HAP-1 (cell line): ENCODE data around the gene HECTD1.
"Not testable (repeated sequence)": the region's sequence is repeated elsewhere in the genome, so short reads cannot be mapped to it uniquely, and the experiment has no call there.

Source experiments
- DNase-seq, 2 experiments: peaks; one replicate each; pipeline ENCODE4 v3.0.0-alpha.2; 2016 to 2020; ENCODE audit warnings: low spot score in 2 of 2
- H3K27me3 ChIP-seq: fragments of 250-450 bp; sonication (Bioruptor Pico); 2 replicates; pipeline ENCODE4 v1.5.1; 2020; ENCODE audit warnings: low read depth, mild to moderate bottlenecking, moderate library complexity
- H3K36me3 ChIP-seq: fragments of 250-450 bp; sonication (Bioruptor Pico); replicated peaks from 2 replicates; pipeline ENCODE4 v1.5.1; 2020; ENCODE audit warnings: mild to moderate bottlenecking
- H3K4me1 ChIP-seq: fragments of 250-450 bp; sonication (Bioruptor Pico); 2 replicates; pipeline ENCODE4 v1.5.1; 2020; ENCODE audit warnings: mild to moderate bottlenecking
- H3K4me3 ChIP-seq: fragments of 250-450 bp; sonication (Bioruptor Pico); 2 replicates; pipeline ENCODE4 v1.5.1; 2020; ENCODE audit warnings: mild to moderate bottlenecking, moderate library complexity
- H3K9me3 ChIP-seq: fragments of 250-450 bp; sonication (Bioruptor Pico); 2 replicates; pipeline ENCODE4 v1.5.1; 2020; ENCODE audit warnings: mild to moderate bottlenecking, moderate library complexity
- in situ Hi-C: fragments of 300-500 bp; cut with MboI; formaldehyde crosslinking; loops from 3 replicates; pipeline ENCODE4 v1.14.3; 2020; ENCODE audit warnings: low sequenced_read_pairs, inconsistent platforms, mixed read lengths

Gene HECTD1

DNA sequence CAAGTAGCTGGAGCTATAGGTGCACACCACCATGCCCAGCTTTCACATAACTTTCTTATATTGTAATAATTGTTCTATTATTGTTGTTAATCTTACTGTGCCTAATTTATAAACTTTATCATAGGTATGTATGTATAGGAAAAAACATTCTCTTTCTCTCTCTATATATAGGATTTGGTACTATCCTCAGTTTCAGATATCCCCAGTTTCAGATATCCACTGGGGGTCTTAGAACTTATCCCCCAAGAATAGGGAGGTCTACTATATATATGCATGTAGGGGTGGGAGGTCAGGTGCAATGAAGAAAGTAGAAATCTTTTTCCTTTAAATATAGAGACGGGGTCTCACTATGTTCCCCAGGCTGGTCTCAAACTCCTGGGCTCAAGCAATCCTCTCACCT lies 110.5 kb downstream of the HECTD1 start:
- in situ Hi-C loops = no loop called here
- Histone ChIP-seq H3K4me1 (peaks cover under 1% of the 10 kb centered on the region; the same call in 1 of the 2 replicates), H3K36me3 (peaks cover 36% of the 10 kb centered on the region), H3K27me3 (no peaks in the 10 kb centered on the region), H3K9me3 (no peaks in the 10 kb centered on the region), H3K4me3 (no peak overlapping the region)
- DNase-seq = no peak

DNA sequence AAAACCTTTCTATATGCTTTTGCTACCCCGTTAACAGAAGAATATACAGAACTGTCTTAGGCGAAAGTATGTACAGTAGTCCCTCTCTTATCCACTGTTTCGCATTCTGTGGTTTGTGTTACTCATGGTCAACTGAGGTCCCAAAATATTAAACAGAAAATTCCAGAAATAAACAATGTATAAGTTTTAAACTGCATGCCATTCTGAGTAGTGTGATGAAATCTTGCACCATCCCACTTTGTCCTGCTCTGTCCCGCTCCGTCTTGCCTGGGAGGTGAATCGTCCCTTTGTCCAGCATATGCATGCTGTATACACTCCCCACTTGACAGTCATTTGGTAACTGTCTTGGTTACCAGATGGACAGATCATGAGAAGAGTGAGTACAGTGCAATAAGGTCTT lies 111.3 kb downstream of the HECTD1 start:
- H3K27me3 ChIP-seq = no peaks in the 10 kb centered on the region
- H3K4me1 ChIP-seq = peaks cover 5% of the 10 kb centered on the region
- in situ Hi-C loops = no loop called here
- no peaks in the 10 kb centered on the region for H3K9me3 ChIP-seq
- DNase-seq = no peak
- H3K36me3 ChIP-seq = peaks cover 28% of the 10 kb centered on the region
- no peak overlapping the region for H3K4me3 ChIP-seq

DNA sequence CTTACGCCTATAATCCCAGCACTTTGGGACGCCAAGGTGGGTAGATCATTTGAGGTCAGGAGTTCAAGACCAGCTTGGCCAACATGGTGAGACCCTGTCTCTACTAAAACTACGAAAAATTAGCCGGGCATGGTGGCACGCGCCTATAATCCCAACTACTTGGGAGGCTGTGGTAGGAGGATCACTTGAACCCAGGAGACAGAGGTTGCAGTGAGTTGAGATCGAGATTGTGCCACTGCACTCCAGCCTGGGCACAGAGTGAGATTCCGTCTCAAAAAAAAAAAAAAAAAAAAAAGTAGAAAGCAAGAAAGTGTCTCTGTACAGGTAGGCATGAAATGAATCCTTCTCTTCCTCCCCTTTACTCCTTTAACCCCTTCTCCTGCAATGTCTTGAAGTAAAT lies 111.8 kb downstream of the HECTD1 start:
- DNase-seq, H3K27me3 ChIP-seq, H3K4me3 ChIP-seq, H3K4me1 ChIP-seq, H3K9me3 ChIP-seq, in situ Hi-C loops: not testable (repeated sequence)
- peaks cover 24% of the 10 kb centered on the region for H3K36me3 ChIP-seq

DNA sequence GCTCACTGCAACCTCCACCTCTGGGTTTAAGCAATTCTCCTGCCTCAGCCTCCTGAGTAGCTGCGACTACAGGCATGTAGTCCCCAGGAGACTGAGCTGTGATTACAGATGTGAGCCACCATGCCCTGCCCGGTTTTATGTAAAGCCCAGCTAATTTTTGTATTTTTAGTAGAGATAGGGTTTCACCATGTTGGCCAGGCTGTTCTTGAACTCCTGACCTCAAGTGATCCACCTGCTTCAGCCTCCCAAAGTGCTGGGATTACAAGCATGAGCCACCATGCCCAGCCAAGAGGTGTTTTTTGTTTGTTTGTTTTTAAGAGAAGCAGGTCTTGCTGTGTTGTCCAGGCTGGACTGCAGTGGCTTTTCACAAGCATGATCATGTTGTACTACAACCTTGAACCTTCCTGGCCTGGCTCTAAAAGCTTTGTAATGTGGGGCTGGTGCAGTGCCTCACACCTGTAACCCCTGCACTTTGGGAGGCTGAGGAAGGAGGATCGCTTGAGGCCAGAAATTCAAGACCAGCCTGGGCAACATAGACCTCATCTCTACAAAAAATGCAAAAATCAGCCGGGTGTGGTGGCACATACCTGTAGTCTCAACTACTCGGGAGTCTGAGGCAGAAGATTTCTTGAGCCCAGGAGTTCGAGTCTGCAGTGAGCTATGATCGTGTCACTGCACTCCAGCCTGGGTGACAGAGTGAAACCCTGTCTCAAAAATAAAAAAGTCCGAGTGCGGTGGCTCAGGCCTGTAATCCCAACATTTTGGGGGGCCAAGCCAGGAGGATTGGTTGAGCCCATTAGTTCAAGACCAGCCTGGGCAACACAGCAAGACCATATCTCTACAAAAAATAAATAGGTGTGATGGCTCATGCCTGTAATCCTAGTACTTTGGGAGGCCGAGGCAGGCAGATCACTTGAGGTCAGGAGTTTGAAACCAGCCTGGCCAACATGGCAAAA lies 113.4 kb downstream of the HECTD1 start:
- H3K27me3 ChIP-seq, DNase-seq, H3K9me3 ChIP-seq, in situ Hi-C loops, H3K4me3 ChIP-seq: not testable (repeated sequence)
- Histone ChIP-seq H3K36me3 (peaks cover 11% of the 10 kb centered on the region; the same call in 1 of the 2 replicates), H3K4me1 (peaks cover 13% of the 10 kb centered on the region)

DNA sequence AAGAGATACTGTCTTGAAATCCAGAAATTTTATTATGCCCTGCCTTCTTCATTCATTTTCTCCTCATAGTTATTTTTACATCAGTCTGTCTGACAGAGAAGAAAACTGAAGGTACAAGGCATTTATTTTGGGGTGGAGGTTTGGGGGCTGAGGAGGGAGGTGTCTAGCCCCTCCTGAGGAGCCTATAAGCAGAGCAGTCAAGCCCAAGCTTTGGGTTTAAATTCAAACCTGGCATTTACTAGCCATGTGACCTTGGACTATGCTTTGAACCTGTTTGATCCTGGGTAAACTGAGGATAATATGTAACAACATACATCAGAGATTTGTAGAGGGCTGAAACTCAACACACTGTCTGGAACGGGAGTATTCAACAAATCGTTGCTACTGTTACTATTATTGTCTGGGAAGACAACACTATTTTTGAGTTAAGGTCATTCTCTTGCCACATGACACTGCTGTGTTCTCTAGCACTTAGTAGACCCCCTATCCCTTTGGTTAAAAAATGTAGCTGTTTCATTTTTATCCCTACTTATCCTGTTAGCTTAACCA lies 115.4 kb downstream of the HECTD1 start:
- peaks cover 13% of the 10 kb centered on the region for H3K4me1 ChIP-seq
- no peaks in the 10 kb centered on the region for H3K9me3 ChIP-seq
- H3K4me3 ChIP-seq = no peak overlapping the region
- no peak for DNase-seq
- H3K27me3 ChIP-seq = no peaks in the 10 kb centered on the region
- no peaks in the 10 kb centered on the region for H3K36me3 ChIP-seq
- in situ Hi-C loops = no loop called here

DNA sequence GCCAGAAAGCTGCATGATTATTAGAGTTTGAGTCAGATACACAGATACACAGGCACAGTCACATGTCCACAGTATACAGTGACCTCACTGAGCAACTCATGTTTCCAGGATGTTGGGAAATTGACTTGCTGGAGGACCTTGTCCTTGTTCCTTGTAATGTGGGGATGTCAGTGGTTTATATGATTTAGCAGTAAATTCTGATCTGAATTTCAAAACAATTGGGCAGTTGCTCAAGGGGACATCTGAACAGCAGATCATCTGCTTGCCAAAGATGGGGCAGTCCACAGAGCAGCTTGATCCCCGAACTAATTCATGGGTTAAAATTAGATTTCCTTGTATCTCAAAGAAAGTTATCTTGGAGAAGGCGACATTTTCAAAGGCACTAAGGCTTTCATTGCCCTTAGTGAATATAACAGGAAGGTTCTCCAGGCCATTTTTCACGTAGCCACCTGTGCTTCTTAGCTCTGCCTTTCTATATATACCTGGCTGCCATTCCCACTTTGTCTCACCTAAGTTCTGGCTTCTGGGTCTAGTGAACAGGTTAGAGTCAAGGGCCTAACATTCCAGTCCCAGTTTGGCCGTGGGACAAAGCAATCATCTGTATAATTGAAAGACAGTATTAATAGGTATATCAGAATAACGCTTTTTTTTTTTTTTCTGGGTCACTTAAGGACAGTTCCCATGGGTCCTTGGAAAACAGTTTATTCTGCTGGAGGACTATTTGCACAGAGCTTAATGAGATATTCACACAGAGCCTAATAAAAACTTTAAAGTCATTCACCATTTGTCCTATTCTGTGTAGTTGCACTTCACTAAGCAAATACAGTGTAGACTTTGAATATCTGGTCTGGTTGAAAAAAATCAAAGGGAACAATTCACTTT lies 116.5 kb downstream of the HECTD1 start:
- no peaks in the 10 kb centered on the region for H3K36me3 ChIP-seq
- in situ Hi-C loops = no loop called here
- peaks cover 13% of the 10 kb centered on the region for H3K4me1 ChIP-seq
- no peak overlapping the region for H3K4me3 ChIP-seq
- DNase-seq = peak; percentile 18 to 73
- no peaks in the 10 kb centered on the region for H3K27me3 ChIP-seq
- no peaks in the 10 kb centered on the region for H3K9me3 ChIP-seq

DNA sequence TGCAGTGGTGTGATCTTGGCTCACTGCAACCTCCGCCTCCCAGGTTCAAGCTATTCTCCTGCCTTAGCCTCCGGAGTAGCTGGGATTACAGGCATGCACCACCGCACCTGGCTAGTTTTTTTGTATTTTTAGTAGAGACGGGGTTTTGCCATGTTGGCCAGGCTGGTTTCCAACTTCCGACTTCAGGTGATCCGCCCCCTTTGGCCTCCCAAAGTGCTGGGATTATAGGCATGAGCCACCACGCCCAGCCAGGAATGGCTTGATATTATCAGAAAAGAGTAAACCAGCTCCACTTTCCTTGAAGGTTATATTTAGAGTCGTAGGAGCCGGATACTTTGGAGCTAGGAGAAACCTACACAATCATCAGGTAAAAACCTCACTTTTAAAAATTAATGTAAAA lies 121.1 kb downstream of the HECTD1 start:
- not testable (repeated sequence) for H3K9me3 ChIP-seq, H3K4me1 ChIP-seq, H3K4me3 ChIP-seq, H3K36me3 ChIP-seq, H3K27me3 ChIP-seq, DNase-seq
- in situ Hi-C loops = loop anchor here (10.0 kb wide), 1 partner anchor 102 kb away; no protein-coding TSS in a partner anchor

DNA sequence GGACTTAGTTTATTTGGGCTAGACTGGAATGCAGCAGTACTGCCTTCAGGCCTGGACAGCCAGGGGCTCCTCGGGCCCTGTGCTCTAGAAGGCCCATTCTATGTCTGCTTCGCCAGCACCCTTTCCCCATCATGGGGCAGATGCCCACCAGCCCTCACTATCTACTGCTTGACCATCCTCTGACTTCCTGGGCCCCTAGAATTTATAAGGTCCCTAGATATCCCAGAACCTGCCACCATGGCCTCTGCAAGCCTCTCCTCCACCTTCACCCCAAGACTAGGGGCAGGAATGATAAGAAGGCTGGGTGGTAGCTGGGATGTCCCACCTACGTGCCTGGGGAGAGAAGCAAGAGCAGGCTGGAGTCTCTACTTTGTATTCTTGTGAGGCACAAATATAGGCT lies 122.6 kb downstream of the HECTD1 start:
- Histone ChIP-seq H3K9me3 (no peaks in the 10 kb centered on the region), H3K4me1 (no peaks in the 10 kb centered on the region; the same call in 1 of the 2 replicates), H3K36me3 (no peaks in the 10 kb centered on the region), H3K27me3 (no peaks in the 10 kb centered on the region), H3K4me3 (no peak overlapping the region)
- no peak for DNase-seq
- in situ Hi-C loops = loop anchor here (10.0 kb wide), 1 partner anchor 100 kb away; no protein-coding TSS in a partner anchor

DNA sequence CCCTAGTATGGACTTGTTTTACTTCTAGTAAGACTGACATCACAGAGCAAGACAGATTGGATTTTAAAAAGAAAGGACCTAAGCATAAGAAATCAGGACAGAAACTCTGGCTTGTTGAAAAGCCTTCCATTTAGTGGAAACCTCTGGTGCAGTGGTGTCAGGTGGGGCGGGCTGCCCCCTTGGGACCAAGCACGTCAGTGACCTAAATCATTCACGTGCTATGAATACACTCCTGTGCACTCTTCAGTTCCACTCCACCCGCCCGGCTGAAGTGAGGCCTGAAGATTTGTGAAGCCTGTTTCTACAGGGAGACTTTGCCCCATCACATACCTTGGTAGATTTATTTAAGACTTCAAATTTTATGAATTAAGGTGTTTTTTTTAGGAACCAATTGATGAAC lies 123.2 kb downstream of the HECTD1 start:
- Histone ChIP-seq H3K27me3 (no peaks in the 10 kb centered on the region), H3K4me1 (no peaks in the 10 kb centered on the region; the same call in 1 of the 2 replicates), H3K9me3 (no peaks in the 10 kb centered on the region), H3K4me3 (no peak overlapping the region), H3K36me3 (no peaks in the 10 kb centered on the region)
- DNase-seq = peak in 1 of 2 experiments; percentile 18
- in situ Hi-C loops = loop anchor here (10.0 kb wide), 1 partner anchor 100 kb away; no protein-coding TSS in a partner anchor

DNA sequence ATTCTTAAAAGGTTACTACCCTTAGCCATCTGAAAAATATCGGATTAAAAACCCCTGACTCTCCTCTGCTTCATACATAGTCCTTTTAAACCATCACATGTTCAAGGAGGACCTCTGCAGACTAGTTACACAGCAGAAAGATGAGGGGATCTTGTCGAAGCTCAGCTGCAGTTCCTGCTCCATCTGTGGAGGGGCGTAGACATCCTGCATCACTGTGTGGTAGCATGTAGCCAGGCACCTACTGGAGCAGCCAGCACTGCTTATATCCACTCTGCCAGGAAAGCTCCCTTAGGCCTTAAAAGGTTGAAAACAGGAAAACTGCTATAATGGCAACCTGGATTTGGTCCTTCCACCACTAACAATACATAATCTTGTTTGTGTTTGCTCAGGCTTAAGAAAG lies 123.8 kb downstream of the HECTD1 start:
- no peak overlapping the region for H3K4me3 ChIP-seq
- no peaks in the 10 kb centered on the region for H3K27me3 ChIP-seq
- in situ Hi-C loops = loop anchor here (10.0 kb wide), 1 partner anchor 99 kb away; no protein-coding TSS in a partner anchor
- H3K9me3 ChIP-seq = no peaks in the 10 kb centered on the region
- H3K4me1 ChIP-seq = no peaks in the 10 kb centered on the region; the same call in 1 of the 2 replicates
- H3K36me3 ChIP-seq = no peaks in the 10 kb centered on the region
- no peak for DNase-seq

DNA sequence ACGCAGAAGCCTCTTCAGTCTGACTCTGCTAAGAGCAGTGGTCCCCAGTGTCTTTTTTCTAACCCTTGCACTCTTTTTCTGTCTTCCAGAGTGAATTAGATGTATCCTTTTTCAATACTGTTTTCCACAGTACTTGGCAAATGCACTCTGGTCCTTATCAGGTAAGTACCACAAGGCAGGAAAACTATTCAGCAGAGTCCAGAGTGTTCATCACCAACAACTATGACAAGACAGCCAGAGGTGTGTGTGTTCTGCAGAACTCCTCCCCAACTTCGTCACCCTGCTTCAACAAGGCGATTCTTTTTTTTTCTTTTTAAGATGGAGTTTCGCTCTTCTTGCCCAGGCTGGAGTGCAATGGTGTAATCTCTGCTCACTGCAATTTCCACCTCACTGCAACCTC lies 127.1 kb downstream of the HECTD1 start:
- H3K27me3 ChIP-seq = no peaks in the 10 kb centered on the region
- H3K36me3 ChIP-seq = no peaks in the 10 kb centered on the region
- in situ Hi-C loops = loop anchor here (10.0 kb wide), 1 partner anchor 96 kb away; no protein-coding TSS in a partner anchor
- no peak overlapping the region for H3K4me3 ChIP-seq
- H3K9me3 ChIP-seq = no peaks in the 10 kb centered on the region
- H3K4me1 ChIP-seq = peaks cover 2% of the 10 kb centered on the region; the same call in 1 of the 2 replicates
- no peak for DNase-seq

DNA sequence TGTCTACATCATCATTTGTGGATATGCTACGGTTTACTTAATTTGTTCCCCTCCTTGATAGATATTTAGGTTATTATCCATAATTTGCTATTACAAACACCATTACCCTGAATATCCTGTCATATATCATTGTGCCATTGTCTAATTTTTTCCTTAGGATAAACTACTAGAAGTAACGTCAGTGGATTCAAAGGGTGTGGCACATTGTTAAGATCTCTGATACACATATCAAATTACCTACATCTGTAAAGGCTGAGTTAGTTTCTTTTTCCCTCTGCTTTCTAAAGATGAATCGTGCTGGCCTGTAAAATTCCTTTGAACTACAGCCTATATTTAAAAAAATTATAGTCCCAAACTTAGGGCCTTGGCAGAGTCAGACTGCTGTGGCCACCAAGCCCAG lies 127.5 kb downstream of the HECTD1 start:
- H3K9me3 ChIP-seq = no peaks in the 10 kb centered on the region
- peaks cover 2% of the 10 kb centered on the region; the same call in 1 of the 2 replicates for H3K4me1 ChIP-seq
- in situ Hi-C loops = loop anchor here (10.0 kb wide), 1 partner anchor 95 kb away; no protein-coding TSS in a partner anchor
- peak in 1 of 2 experiments; percentile 37 for DNase-seq
- H3K27me3 ChIP-seq = no peaks in the 10 kb centered on the region
- H3K36me3 ChIP-seq = no peaks in the 10 kb centered on the region
- H3K4me3 ChIP-seq = no peak overlapping the region

DNA sequence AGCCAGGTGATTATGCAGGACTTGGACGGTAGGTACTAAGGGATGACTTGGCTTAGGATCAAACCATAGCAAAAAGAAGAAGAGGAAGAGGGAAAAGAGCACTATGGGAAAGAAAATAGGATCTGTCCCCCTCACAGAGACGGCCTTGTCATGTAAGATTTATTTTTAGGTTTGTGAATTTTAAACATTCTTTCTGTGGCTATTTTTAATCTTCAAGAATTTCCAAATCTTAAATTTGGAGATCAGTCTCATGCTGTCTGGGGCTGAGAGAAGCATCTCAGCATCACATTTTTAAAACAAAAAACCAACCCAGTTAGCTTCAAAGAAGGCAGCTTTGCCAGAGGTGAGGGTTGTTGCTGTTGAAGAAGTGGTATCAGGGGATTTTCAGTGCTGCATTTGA lies 128.8 kb downstream of the HECTD1 start:
- no peak overlapping the region for H3K4me3 ChIP-seq
- no peaks in the 10 kb centered on the region for H3K27me3 ChIP-seq
- no peaks in the 10 kb centered on the region for H3K36me3 ChIP-seq
- H3K9me3 ChIP-seq = no peaks in the 10 kb centered on the region
- peaks cover 2% of the 10 kb centered on the region; the same call in 1 of the 2 replicates for H3K4me1 ChIP-seq
- in situ Hi-C loops = no loop called here
- no peak for DNase-seq
